ENCODE data around the gene ABHD16B.

GRCh38 chr20:63857764-63858392 is 3.4 kb upstream of the ABHD16B start:
- TF ChIP-seq CTCF (IDR thresholded peaks at IDR 0.05) (no peak), POLR2A (IDR thresholded peaks at IDR 0.05) (no peak)

Measured in Peyer's patch (tissue), 4 donors.